PC-9 (cell line): ENCODE results near the gene ADGRG2. TPM values are rescaled to one million over a fixed set of nuclear protein-coding genes. Genes with fewer than 3 reads are reported as not detected.

Experiments
- BruUV-seq: library from RNA; stranded (reverse); fragments of 400-500 nt; replicated peaks from 2 replicates; lab custom pipeline; 2021; lab: Mats Ljungman, UMichigan
- CTCF ChIA-PET: fragments of 300-600 bp; sonication (Branson Sonifier 250); formaldehyde crosslinking; loops from one replicate; lab custom pipeline; 2022; ENCODE audit warnings: antibody characterized with exemption; lab: Charles Lee
- POLR2A ChIA-PET: fragments of 300-600 bp; sonication (Branson Sonifier 250); formaldehyde crosslinking; loops from one replicate; lab custom pipeline; 2022; ENCODE audit warnings: antibody characterized with exemption; ENCODE audit not compliant: unreplicated experiment; lab: Charles Lee
- DNase-seq, 2 experiments: peaks; one replicate each; pipeline versions ENCODE4 v3.0.0 to v3.0.0-alpha.2; 2015 to 2022; ENCODE audit warnings: mixed read lengths in 1 of 2
- H2AFZ ChIP-seq: fragments of 200-600 bp; sonication (generic); 2 replicates; pipeline ENCODE4 v1.8.1; 2017; ENCODE audit warnings: antibody characterized with exemption
- H3F3A ChIP-seq: fragments of 200-600 bp; sonication (generic); 2 replicates; pipeline ENCODE4 v1.8.1; 2017; ENCODE audit warnings: antibody characterized with exemption, mild to moderate bottlenecking, low read depth; ENCODE audit not compliant: insufficient read depth
- H3K27ac ChIP-seq: fragments of 200-600 bp; sonication (generic); 2 replicates; pipeline ENCODE4 v1.6.1; 2016; ENCODE audit warnings: mixed run types
- H3K27me3 ChIP-seq: fragments of 200-600 bp; sonication (generic); 2 replicates; pipeline ENCODE4 v1.6.1; 2016; ENCODE audit warnings: low read depth, mixed run types; ENCODE audit not compliant: insufficient read depth
- H3K36me3 ChIP-seq: fragments of 200-600 bp; sonication (generic); 2 replicates; pipeline ENCODE4 v1.6.1; 2016; ENCODE audit warnings: low read depth, mixed run types
- H3K4me1 ChIP-seq: fragments of 200-600 bp; sonication (generic); replicated peaks from 2 replicates; pipeline ENCODE4 v1.6.1; 2016; ENCODE audit warnings: mixed run types; ENCODE audit not compliant: insufficient read depth
- H3K4me2 ChIP-seq: fragments of 200-600 bp; sonication (generic); 2 replicates; pipeline ENCODE4 v1.6.1; 2017; ENCODE audit warnings: mixed run types
- H3K4me3 ChIP-seq: fragments of 200-600 bp; sonication (generic); 2 replicates; pipeline ENCODE4 v1.6.1; 2016; ENCODE audit warnings: mixed run types
- H3K79me2 ChIP-seq: fragments of 200-600 bp; sonication (generic); 2 replicates; pipeline ENCODE4 v1.6.1; 2017; ENCODE audit warnings: low read depth, mixed run types
- H3K9me2 ChIP-seq: fragments of 200-600 bp; sonication (generic); 2 replicates; pipeline ENCODE4 v1.8.1; 2017; ENCODE audit warnings: mild to moderate bottlenecking; ENCODE audit not compliant: insufficient read depth
- H3K9me3 ChIP-seq: fragments of 200-600 bp; sonication (generic); 2 replicates; pipeline ENCODE4 v1.8.1; 2016; ENCODE audit warnings: low read depth; ENCODE audit not compliant: insufficient read depth
- H4K20me1 ChIP-seq: fragments of 200-600 bp; sonication (generic); 2 replicates; pipeline ENCODE4 v1.8.1; 2017; ENCODE audit not compliant: insufficient read depth
- CTCF ChIP-seq: fragments of 200-600 bp; sonication (generic); conservative IDR thresholded peaks from 2 replicates; pipeline ENCODE4 v1.6.1; 2017; ENCODE audit warnings: mixed run types, antibody characterized with exemption, mild to moderate bottlenecking, moderate library complexity
- EZH2 ChIP-seq: fragments of 200-600 bp; sonication (generic); IDR thresholded peaks from 2 replicates; pipeline ENCODE4 v1.8.0; 2017; ENCODE audit warnings: antibody characterized with exemption, low read depth
- intact Hi-C: fragments of 100-400 bp; cut with micrococcal nuclease; formaldehyde crosslinking; loops from one replicate; pipeline ENCODE4 v1.10.0; 2022; ENCODE audit not compliant: unreplicated experiment
- total RNA-seq: library from RNA; stranded (reverse); gene quantifications from 2 replicates; pipeline ENCODE4 v1.2.3, GENCODE V29; 2021

Gene ADGRG2
- total RNA-seq, 1 experiment from 2014 or later = 0.22 TPM

GRCh38 chrX:18973527-18974192, 148.6 kb downstream of the ADGRG2 start:
- no peaks in the 10 kb centered on the region for H3K4me1 ChIP-seq
- ChIA-PET CTCF (no interaction called here), POLR2A (no interaction called here)
- no peaks in the 10 kb centered on the region for H3F3A ChIP-seq
- H3K9me3 ChIP-seq = no peaks in the 10 kb centered on the region
- no peaks in the 10 kb centered on the region for H3K36me3 ChIP-seq
- TF ChIP-seq CTCF = no peak
- TF ChIP-seq EZH2 = no peak
- intact Hi-C loops = no loop called here
- H3K4me2 ChIP-seq = no peak overlapping the region
- H3K4me3 ChIP-seq = no peak overlapping the region
- H3K27me3 ChIP-seq = no peaks in the 10 kb centered on the region
- no peak for DNase-seq
- BruUV-seq = no TSS peak
- no peaks in the 10 kb centered on the region for H4K20me1 ChIP-seq
- H2AFZ ChIP-seq = no peak overlapping the region
- H3K9me2 ChIP-seq = no peaks in the 10 kb centered on the region
- no peaks in the 10 kb centered on the region for H3K79me2 ChIP-seq
- H3K27ac ChIP-seq = no peak overlapping the region

- H3K9me2 ChIP-seq = no peaks in the 10 kb centered on the region
- no peak for DNase-seq
- no peaks in the 10 kb centered on the region for H4K20me1 ChIP-seq
- H3K79me2 ChIP-seq = no peaks in the 10 kb centered on the region
- ChIA-PET CTCF (no interaction called here), POLR2A (no interaction called here)
- no peaks in the 10 kb centered on the region for H3K27me3 ChIP-seq
- no peak overlapping the region for H3K4me2 ChIP-seq
- H3F3A ChIP-seq = no peaks in the 10 kb centered on the region
- no peaks in the 10 kb centered on the region for H3K9me3 ChIP-seq
- no TSS peak for BruUV-seq
- H3K4me1 ChIP-seq = no peaks in the 10 kb centered on the region
- no peak overlapping the region for H2AFZ ChIP-seq
- intact Hi-C loops = no loop called here
- no peak overlapping the region for H3K4me3 ChIP-seq
- TF ChIP-seq EZH2 (no peak), CTCF (no peak)
- H3K36me3 ChIP-seq = no peaks in the 10 kb centered on the region
- no peak overlapping the region for H3K27ac ChIP-seq
Measured at GRCh38 chrX:18971506-18971905, 150.8 kb downstream of the ADGRG2 start.

- CTCF ChIA-PET = no interaction called here
- Histone ChIP-seq H4K20me1 (no peaks in the 10 kb centered on the region), H3K79me2 (no peaks in the 10 kb centered on the region), H2AFZ (no peak overlapping the region), H3K9me2 (no peaks in the 10 kb centered on the region), H3K27me3 (no peaks in the 10 kb centered on the region), H3K4me2 (no peak overlapping the region), H3K36me3 (no peaks in the 10 kb centered on the region), H3K4me3 (no peak overlapping the region), H3F3A (no peaks in the 10 kb centered on the region), H3K4me1 (no peaks in the 10 kb centered on the region), H3K27ac (no peak overlapping the region), H3K9me3 (no peaks in the 10 kb centered on the region)
- BruUV-seq = no TSS peak
- POLR2A ChIA-PET = no interaction called here
- DNase-seq = no peak
- TF ChIP-seq CTCF (no peak), EZH2 (no peak)
- intact Hi-C loops = no loop called here
Measured at GRCh38 chrX:18970465-18970864, 151.8 kb downstream of the ADGRG2 start.
